NK-92 (cell line): ENCODE results near the gene TREML4.

ENCODE experiments used
- DNase-seq: peaks from one replicate; lab custom pipeline; 2025; ENCODE audit not compliant: unreplicated experiment; lab: John Stamatoyannopoulos, UW

Gene TREML4

DNA sequence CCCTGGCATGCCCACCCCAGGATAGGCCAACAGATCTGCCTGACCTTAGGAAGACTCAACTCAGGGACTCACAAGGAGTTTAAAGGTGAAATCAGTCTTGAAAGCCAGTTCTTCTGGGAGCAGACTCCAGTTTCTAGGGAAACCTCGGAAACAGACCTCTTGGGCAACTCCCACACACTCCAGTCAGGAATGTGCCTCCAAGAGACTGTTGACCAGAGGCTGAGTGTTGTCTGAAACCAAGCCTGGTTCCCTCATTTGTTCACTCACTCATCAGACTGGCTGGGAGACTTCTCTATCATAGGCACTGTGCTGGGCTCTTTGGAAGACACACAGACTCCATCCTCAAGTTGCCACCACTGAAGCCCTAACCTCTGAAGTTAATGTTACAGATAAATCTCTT lies 56.6 kb downstream of the TREML4 start:
- DNase-seq, result no peak

DNA sequence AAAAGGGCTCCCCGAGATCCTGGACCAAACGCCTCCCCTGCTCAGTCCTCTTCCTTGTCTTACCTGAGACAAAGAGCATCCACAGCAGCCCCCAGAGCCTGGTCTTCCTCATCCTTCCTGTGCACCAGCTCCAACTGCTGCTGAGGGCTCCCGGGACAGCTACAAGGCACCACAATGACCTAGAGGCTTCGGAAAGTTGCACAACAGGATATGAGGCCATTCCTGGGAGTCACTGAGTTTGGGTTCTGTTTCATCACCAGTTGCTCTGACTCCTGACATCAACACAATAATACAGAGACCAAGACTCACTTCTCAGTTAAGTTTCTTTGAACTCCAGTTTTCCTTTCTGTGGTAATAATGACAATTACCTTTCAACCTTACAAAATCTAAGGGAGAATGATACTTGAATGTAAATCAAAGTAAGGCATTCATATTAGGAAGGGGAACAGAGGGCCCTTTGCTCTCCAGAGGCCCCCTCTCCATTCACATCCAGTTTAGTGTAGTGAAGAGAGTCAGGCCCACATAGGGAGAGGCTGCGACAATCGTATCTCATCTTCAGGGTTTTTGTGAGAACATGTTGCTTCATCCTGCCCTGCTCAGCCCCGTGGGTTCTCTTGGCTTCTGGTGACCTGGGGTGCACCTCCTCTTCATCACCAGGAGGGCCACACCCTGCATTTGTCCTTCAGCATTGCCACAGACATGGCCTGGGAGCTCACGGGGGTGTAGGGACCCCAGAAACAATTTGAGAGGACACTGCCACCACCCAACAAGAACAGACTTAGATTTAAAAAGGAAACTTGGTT lies 58.6 kb downstream of the TREML4 start, which contains the start of gene TREM1:
Gene TREM1, minus strand, starts transcription at position 139 of the 803 bp plus-strand sequence. Its CDS starts 27 bp downstream, at position 112.
- DNase-seq, result no peak

DNA sequence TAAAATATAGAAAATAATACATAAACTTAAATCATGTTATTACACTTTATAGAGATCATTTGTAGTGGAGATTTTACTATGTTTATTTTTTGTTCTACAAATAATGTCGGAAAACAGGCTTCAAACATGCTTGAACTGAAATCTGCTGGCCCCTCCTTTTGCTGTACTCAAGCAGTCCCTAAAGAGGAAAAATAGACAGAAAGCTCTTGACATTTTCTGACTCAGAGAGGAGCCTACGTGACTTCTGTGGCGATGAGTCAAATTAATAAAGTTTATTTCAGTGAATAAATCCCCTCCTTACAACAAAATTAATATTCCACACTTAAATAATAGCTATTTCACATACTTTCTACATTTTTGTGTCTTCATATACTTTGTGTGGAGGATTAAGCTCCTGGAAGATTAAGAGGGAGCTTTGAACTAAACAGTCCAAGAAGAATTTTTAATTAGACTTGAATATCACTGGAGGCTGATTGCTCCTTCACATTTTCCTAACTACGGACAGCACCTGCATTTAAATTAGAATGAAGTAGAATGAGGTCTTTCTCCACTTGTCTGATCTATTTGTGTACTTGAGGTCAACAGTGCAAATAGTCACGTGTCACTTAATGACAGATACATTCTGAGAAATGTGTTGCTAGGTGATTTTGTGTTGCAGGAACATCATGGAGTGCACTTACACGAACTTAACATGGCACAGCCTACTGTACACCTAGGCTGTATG lies 60.0 kb downstream of the TREML4 start:
- DNase-seq, result no peak
